Activated CD8-positive, alpha-beta memory T cell treated with anti-CD3 and anti-CD28 coated beads, Interleukin-2, amount 10 ng/mL, durations not matched to agents 7 days and 5 days (primary cell): ENCODE results near the gene TSPAN10. TPM values are rescaled to one million over a fixed set of nuclear protein-coding genes. Genes with fewer than 3 reads are reported as not detected.
A peak's percentile ranks its signal among the peaks of the same experiment; 100 is the strongest.

Experiments
- ATAC-seq: fragments of 150-1000 bp; cut with Tn5 transposase; one replicate; pipeline ENCODE4 v1.10.0; 2021; ENCODE audit warnings: moderate library complexity
- CTCF ChIA-PET: fragments of 350-600 bp; sonication (Branson Sonifier 250); formaldehyde crosslinking; loops from one replicate; lab custom pipeline; 2021; ENCODE audit warnings: antibody characterized with exemption; lab: Charles Lee
- DNase-seq: peaks from one replicate; pipeline ENCODE4 v3.0.0-alpha.2; 2020
- H3K27ac Mint-ChIP-seq: one replicate; pipeline ENCODE4 v1.8.0; 2021; ENCODE audit warnings: mild to moderate bottlenecking, mixed read lengths
- H3K27me3 Mint-ChIP-seq: one replicate; pipeline ENCODE4 v1.8.0; 2021; ENCODE audit warnings: mixed read lengths
- H3K36me3 Mint-ChIP-seq: one replicate; pipeline ENCODE4 v1.8.0; 2021; ENCODE audit warnings: mild to moderate bottlenecking, mixed read lengths
- H3K4me1 Mint-ChIP-seq: one replicate; pipeline ENCODE4 v1.8.0; 2021; ENCODE audit warnings: mixed read lengths
- H3K4me3 Mint-ChIP-seq: one replicate; pipeline ENCODE4 v1.8.0; 2021; ENCODE audit warnings: mild to moderate bottlenecking, moderate library complexity, mixed read lengths
- H3K9me3 Mint-ChIP-seq: one replicate; pipeline ENCODE4 v1.8.0; 2022; ENCODE audit warnings: low read depth, mixed read lengths
- total RNA-seq, 2 experiments: library from RNA; stranded (reverse); gene quantifications; one replicate each; pipeline ENCODE4 v1.2.3, GENCODE V29; 2021

Gene TSPAN10
- total RNA-seq, 2 experiments from 2014 or later = 0.23 to 0.26 TPM

DNA sequence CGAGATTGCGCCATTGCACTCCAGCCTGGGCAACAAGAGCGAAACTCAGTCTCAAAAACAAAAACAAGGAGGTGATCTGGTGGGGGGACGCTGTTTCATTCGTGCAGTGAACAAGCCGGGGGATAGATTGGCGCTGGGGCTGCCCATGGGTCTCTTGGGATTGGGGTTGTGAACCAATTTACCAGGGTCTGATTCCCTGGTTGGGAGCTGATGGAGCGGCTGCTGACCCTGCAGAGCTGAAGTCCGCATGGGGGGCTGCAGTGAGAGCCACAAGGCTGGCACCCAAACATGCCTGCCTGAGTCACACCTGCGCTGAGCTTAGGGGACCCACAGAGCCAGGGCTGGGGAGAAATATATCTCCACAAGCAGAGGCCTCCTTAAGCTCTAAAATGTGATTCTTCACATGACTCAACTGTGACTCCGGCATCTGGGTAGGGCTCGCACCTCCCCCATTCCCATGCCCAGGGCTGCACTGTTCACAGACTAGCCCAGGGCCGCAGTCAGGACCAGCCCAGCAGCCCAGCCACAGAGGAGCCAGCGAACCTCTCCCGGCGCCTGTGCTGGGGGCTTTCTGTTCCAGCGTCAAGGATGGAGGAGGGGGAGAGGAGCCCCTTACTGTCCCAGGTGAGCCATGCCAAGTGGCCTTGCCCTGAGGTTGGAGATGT is 5.0 kb downstream of the TSPAN10 start:
- DNase-seq = no peak
- no peaks in the 10 kb centered on the region for H3K9me3 Mint-ChIP-seq
- H3K27ac Mint-ChIP-seq = no peak overlapping the region
- no peaks in the 10 kb centered on the region for H3K36me3 Mint-ChIP-seq
- no peak overlapping the region for H3K4me3 Mint-ChIP-seq
- ATAC-seq = no peak
- CTCF ChIA-PET = no interaction called here
- peaks cover 2% of the 10 kb centered on the region for H3K4me1 Mint-ChIP-seq
- H3K27me3 Mint-ChIP-seq = peaks cover 3% of the 10 kb centered on the region

DNA sequence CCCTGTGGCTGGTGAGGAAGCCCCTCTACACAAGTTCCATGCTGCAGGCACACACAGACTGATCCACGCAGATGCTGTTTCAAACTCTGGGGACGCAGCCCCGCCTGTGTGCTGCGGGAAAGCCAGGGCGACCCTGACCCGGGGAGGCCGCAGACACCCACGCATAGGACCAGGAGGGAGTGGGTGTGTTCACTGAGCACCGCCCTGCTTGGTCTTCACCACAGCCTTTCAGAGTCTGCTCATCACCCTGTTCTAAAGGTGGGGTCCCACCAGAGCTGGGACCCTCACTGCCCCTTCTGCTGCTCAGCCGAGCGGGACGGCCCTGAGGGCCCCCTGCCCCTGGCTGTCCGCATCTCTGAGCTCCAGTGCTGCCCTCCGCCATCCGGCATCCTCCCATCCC is 7.5 kb downstream of the TSPAN10 start:
- DNase-seq = no peak
- no peak overlapping the region for H3K27ac Mint-ChIP-seq
- CTCF ChIA-PET = no interaction called here
- H3K4me1 Mint-ChIP-seq = no peaks in the 10 kb centered on the region
- no peaks in the 10 kb centered on the region for H3K9me3 Mint-ChIP-seq
- ATAC-seq = no peak
- H3K36me3 Mint-ChIP-seq = no peaks in the 10 kb centered on the region
- no peak overlapping the region for H3K4me3 Mint-ChIP-seq
- peaks cover 16% of the 10 kb centered on the region for H3K27me3 Mint-ChIP-seq

DNA sequence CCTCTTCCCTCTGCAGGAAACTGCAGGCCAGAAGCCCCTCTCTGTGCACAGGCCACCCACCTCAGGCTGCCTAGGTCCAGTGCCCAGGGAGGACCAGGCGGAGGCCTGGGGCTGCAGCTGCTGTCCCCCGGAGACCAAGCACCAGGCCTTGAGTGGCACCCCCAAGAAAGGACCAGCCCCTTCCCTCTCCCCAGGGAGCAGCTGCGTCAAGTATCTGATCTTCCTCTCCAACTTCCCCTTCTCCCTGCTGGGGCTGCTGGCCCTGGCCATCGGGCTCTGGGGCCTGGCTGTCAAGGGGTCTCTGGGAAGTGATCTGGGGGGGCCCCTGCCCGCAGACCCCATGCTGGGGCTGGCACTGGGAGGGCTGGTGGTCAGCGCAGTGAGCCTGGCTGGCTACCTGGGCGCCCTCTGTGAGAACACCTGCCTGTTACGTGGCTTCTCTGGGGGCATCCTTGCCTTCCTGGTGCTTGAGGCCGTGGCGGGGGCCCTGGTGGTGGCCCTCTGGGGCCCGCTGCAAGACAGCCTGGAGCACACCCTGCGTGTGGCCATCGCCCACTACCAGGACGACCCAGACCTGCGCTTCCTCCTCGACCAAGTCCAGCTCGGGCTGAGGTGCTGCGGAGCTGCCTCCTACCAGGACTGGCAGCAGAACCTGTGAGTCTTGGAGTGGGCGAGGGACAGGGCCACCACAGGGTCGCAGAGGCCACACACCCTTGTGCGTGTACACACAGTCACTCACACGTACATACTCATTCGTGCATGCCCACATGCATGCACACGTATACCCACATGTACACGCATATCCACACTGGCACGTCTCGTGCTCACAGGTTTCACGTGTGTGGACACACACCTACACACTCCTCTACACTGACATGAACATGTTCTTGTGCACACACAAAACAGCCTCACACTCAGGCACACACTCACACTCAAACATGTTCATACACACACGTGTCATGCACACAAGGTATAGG is 8.3 kb downstream of the TSPAN10 start:
- ATAC-seq = no peak
- H3K4me3 Mint-ChIP-seq = no peak overlapping the region
- H3K27ac Mint-ChIP-seq = no peak overlapping the region
- CTCF ChIA-PET = no interaction called here
- no peak for DNase-seq
- peaks cover 18% of the 10 kb centered on the region for H3K27me3 Mint-ChIP-seq
- H3K4me1 Mint-ChIP-seq = no peaks in the 10 kb centered on the region
- H3K36me3 Mint-ChIP-seq = no peaks in the 10 kb centered on the region
- no peaks in the 10 kb centered on the region for H3K9me3 Mint-ChIP-seq

DNA sequence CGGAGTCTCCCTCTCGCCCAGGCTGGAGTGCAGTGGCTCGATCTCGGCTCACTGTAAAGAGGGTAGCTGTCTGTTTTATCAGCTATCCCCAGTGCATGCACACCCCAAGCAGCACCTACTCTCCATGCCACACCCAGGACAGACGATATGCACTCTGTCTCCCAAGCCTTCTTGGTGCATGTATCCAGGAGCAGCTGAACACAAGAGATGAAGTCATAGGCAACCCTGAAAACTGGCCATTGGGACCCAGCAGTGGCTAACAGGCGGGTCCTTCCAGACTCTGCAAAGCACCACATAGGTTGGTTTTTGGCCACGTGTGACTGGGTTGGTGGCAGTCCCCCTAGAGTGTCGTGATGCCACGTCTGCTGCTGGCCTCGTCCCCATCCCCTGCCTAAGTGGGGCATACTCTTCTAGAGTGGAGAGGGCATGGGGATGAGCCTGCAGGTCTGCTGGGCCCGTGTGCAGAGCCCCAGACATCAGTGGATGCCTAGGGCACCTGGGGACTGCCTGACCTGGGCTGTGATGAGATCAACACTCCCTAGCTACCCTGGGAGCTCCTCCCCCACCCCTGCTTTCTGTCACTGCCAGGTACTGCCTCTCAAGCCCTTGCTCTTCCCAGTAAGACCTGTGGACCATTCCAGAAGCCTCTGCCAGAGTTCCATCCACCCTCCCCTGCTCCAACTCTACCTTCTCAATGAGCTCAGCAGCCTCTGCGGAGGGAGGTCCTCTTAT is 10.0 kb downstream of the TSPAN10 start:
- no peak for ATAC-seq
- Mint-ChIP-seq H3K27ac (no peak overlapping the region), H3K27me3 (peaks cover 18% of the 10 kb centered on the region), H3K4me1 (peaks cover 1% of the 10 kb centered on the region), H3K4me3 (no peak overlapping the region), H3K9me3 (no peaks in the 10 kb centered on the region), H3K36me3 (no peaks in the 10 kb centered on the region)
- CTCF ChIA-PET = no interaction called here
- no peak for DNase-seq

DNA sequence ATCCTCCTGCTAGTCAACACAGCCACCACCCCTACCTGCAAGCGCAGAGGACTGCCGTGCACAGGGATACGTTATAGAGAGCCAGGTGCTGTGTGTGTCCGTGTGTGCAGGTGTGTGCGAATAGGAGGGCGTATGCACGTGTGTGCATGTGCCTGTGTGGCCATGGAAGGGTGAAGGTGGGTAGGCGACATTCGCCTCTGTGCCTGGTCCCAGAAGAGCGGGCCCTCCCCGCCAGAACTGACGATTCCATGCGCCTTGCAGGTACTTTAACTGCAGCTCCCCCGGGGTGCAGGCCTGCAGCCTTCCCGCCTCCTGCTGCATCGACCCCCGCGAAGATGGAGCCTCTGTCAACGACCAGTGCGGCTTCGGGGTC is 10.6 kb downstream of the TSPAN10 start:
- DNase-seq (no peak), ATAC-seq (no peak)
- Mint-ChIP-seq H3K36me3 (no peaks in the 10 kb centered on the region), H3K27me3 (peaks cover 18% of the 10 kb centered on the region), H3K27ac (no peak overlapping the region), H3K4me1 (peaks cover 1% of the 10 kb centered on the region), H3K9me3 (no peaks in the 10 kb centered on the region), H3K4me3 (no peak overlapping the region)
- CTCF ChIA-PET = no interaction called here

DNA sequence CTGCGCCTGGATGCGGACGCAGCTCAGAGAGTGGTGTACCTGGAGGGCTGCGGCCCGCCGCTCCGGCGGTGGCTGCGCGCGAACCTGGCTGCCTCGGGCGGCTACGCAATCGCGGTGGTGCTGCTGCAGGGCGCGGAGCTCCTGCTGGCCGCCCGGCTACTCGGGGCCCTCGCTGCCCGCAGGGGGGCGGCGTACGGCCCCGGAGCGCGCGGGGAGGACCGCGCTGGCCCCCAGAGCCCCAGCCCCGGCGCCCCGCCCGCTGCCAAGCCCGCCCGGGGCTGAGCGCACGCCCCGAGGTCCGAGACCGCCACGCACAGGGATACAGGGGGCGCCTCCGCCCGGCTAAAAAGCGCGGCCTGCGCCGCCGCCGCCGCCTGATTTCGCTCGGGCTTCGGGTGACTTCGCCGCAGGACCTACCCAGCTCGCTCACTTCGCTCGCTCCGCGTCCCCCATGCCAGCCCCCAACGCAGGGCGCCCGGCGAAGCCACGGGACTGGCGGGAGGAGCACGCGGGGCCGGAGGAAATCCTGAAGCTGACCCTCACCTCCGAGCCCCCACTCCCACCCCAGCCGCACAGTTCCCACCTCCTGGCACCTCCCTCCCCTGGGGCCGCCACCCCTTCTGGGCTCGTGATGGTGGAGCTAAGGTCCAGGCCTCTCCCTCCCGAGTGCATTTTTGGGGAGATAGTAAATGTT is 11.2 kb downstream of the TSPAN10 start:
- H3K4me1 Mint-ChIP-seq = peaks cover 6% of the 10 kb centered on the region
- no peaks in the 10 kb centered on the region for H3K36me3 Mint-ChIP-seq
- CTCF ChIA-PET = no interaction called here
- no peak overlapping the region for H3K4me3 Mint-ChIP-seq
- no peak overlapping the region for H3K27ac Mint-ChIP-seq
- H3K27me3 Mint-ChIP-seq = peaks cover 18% of the 10 kb centered on the region
- H3K9me3 Mint-ChIP-seq = no peaks in the 10 kb centered on the region
- DNase-seq (no peak), ATAC-seq (no peak)

DNA sequence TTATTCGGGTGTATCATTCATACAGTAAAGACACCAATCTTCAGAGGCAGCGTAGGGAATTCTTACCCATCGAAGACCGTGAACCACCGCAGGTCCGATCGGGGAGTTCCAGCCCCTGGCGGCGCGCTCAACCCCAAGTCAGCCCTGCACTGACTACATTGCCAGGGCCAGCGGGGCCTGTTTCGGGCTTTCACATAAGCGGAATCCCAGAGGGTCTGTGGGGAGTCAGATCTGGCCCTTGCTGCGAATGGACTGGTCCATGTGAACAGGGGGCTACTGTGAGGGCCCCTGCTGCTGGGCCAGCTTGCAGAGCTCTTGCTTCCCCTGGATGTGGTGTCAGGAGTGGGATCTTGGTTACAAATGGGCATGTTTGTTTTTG is 11.7 kb downstream of the TSPAN10 start:
- Mint-ChIP-seq H3K36me3 (no peaks in the 10 kb centered on the region), H3K4me3 (no peak overlapping the region), H3K9me3 (no peaks in the 10 kb centered on the region), H3K4me1 (peaks cover 12% of the 10 kb centered on the region), H3K27ac (no peak overlapping the region), H3K27me3 (peaks cover 18% of the 10 kb centered on the region)
- ATAC-seq = no peak
- CTCF ChIA-PET = no interaction called here
- DNase-seq = no peak

DNA sequence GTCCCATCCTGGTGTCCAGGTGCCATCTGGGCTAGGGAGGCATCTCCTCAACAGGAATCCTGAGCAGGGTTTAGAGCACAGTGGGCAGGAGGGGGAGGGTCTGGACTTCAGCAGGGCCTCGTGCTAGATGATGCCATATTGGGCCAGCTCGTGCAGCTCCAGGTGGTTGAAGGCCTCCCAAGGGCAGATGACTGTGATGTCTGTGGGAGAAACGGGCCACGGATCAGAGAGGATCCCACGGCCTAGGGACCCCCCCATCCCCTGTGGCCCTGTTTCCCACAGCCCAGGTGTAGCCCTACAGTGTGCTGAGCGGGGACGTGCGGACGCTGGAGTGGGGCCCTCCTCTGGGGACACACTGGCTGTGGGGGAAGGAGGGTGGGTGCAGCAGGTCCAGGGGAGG is 14.0 kb downstream of the TSPAN10 start:
- Mint-ChIP-seq H3K9me3 (no peaks in the 10 kb centered on the region), H3K4me3 (no peak overlapping the region), H3K27ac (no peak overlapping the region), H3K36me3 (no peaks in the 10 kb centered on the region), H3K4me1 (peaks cover 17% of the 10 kb centered on the region), H3K27me3 (peaks cover 18% of the 10 kb centered on the region)
- CTCF ChIA-PET = no interaction called here
- ATAC-seq = no peak
- DNase-seq = no peak

DNA sequence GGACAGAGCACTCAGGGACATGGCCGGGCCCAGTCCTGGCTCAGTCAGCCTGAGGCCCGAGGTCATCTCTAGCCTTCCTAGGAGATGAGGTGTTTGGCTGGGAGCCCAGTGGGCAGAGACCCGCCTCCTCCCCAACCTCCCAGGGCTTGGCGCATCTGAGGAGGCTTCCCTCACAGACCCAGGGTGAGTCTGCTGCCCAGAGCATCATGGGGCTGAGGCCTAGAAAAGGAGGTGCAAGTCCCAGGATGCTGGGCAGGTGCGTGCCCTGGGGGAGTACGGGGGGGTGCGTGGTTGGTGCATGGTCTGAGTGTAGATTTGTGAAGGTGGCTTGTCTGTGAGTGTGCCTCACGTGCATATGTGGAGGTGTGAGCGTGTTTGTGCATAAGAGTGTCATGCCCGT is 14.7 kb downstream of the TSPAN10 start:
- peaks cover 17% of the 10 kb centered on the region for H3K4me1 Mint-ChIP-seq
- CTCF ChIA-PET = no interaction called here
- no peak for ATAC-seq
- H3K27ac Mint-ChIP-seq = no peak overlapping the region
- no peak for DNase-seq
- peaks cover 18% of the 10 kb centered on the region for H3K27me3 Mint-ChIP-seq
- H3K4me3 Mint-ChIP-seq = no peak overlapping the region
- no peaks in the 10 kb centered on the region for H3K9me3 Mint-ChIP-seq
- no peaks in the 10 kb centered on the region for H3K36me3 Mint-ChIP-seq

DNA sequence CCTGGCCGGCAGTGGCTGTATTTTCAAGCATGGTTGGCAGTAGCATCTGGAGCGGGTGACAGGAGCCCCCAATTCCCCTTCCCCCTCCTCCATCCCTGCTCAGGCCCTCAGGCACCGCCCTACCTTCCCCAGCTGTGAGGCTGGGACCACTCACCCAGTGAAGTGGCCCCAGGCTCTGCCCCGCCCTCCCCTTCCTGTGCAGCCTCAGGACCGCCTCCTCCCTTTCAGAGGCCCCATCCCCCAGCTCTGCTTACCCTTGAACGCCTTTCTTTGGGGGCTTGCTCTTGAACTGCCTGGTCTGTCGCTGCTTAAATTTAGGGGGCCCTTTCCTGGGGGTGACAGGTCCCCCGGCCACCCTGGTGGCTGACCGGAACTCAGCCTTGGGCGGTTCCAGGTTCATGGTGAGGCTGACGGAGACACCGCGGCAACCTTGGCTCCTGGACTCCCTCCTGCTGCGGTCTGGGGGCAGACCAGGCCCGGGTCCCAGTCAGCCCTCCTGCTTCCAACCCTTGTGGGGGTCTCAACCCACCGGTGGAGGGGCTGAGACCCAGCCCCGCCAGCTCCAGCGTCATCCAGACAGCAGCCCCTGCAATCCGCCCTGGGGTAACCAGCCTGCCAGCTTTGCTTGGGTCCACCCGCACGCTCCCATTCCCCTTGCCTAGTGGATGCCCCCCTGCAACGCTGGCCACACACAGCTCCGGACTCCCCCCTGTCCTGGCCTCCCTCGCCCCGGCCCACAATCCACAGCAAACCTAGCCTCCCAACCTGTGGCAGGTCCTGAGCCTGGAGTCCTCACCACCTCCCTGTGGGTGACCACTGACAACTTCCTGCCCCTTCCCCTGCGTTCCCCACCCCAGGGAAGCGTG is 16.1 kb downstream of the TSPAN10 start:
- no peaks in the 10 kb centered on the region for H3K9me3 Mint-ChIP-seq
- ATAC-seq = peak; percentile 70
- H3K4me1 Mint-ChIP-seq = peaks cover 25% of the 10 kb centered on the region
- peaks cover 9% of the 10 kb centered on the region for H3K27me3 Mint-ChIP-seq
- no peaks in the 10 kb centered on the region for H3K36me3 Mint-ChIP-seq
- H3K27ac Mint-ChIP-seq = peak overlapping the region; percentile 77
- DNase-seq = peak; percentile 64
- CTCF ChIA-PET = interaction anchor here (0.7 to 1.4 kb wide), 3 partner anchors 10 to 14 kb away, joined by 3 to 5 read pairs (median 3); no protein-coding TSS in a partner anchor
- H3K4me3 Mint-ChIP-seq = peak overlapping the region; percentile 73

DNA sequence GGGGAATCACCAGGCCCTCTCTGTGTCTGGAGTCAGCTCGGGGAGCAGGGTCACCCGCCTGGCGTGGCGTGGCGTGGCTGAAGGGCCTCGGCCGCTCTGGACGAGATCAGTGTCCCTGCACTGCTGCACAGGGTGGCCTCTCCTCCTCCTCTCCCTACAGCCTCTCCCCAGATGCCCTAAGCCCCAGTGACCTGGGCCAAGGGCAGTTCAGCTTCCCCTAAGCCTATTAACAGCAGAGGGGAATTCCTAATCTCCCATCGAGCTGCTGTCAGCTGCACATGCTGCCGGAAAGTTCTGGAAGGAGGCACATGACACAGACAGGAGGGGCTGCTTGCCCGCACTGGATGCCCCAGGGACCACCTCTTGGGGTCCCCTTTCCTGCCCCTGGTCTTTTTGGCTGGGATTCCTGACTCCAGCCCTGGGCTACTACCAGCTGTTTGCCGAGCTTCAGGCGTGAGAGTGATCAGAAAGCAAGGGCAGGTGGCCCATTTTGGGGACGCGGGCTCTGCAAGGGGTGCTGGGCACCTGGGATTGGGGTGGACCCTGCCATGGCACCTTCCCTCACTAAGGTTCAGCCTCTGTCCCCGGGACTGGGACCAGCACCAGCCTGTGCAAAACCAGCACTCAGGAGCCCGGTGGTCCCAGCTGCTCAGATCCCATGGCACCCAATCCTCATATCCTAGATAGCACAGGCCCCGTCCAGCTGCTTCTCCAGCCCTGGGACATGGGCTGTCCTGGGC is 18.6 kb downstream of the TSPAN10 start:
- ATAC-seq = no peak
- Mint-ChIP-seq H3K4me1 (peaks cover 25% of the 10 kb centered on the region), H3K36me3 (no peaks in the 10 kb centered on the region), H3K27me3 (no peaks in the 10 kb centered on the region), H3K9me3 (no peaks in the 10 kb centered on the region), H3K4me3 (no peak overlapping the region), H3K27ac (no peak overlapping the region)
- CTCF ChIA-PET = no interaction called here
- DNase-seq = no peak
